K562 (cell line): ENCODE results near the gene TULP3. TPM values are rescaled to one million over a fixed set of nuclear protein-coding genes. Genes with fewer than 3 reads are reported as not detected.

ENCODE experiments used
- ATAC-seq: fragments of 200-7000 bp; cut with Tn5 transposase; 3 replicates; pipeline ENCODE4 v1.9.1; 2020; ENCODE audit warnings: moderate library complexity
- BruUV-seq: library from RNA; stranded (reverse); fragments of 400-500 nt; replicated peaks from 2 replicates; lab custom pipeline; 2021; lab: Mats Ljungman, UMichigan
- CTCF ChIA-PET: fragments of 300-600 bp; formaldehyde crosslinking; extraction: SDS; loops from one replicate; lab custom pipeline; 2021; ENCODE audit warnings: low intra/inter-chr PET ratio; lab: Yijun Ruan, JAX
- POLR2A ChIA-PET: fragments of 300-600, 350-650 bp; sonication (Branson Sonifier 250); formaldehyde crosslinking; extraction: SDS; loops from one replicate; lab custom pipeline; 2021; ENCODE audit warnings: antibody characterized with exemption, inconsistent platforms; lab: Yijun Ruan, JAX
- DNase-seq, 4 experiments: peaks; one replicate each; pipeline versions ENCODE4 v3.0.0 to v3.0.0-alpha.2; 2011 to 2018; ENCODE audit warnings: low spot score in 3 of 4, mixed read lengths in 3 of 4; ENCODE audit errors: extremely low read depth in 1 of 4
- FAIRE-seq: peaks from 2 replicates; lab custom pipeline; 2011; peaks lifted over from hg19 to GRCh38; lab: Jason Lieb, UNC
- H2AFZ ChIP-seq: 2 replicates; pipeline ENCODE4 v1.6.0; 2011; ENCODE audit warnings: low read depth, low read length, control low read depth, inconsistent platforms
- H3K27ac ChIP-seq: fragments of 200-600 bp; 3 replicates; pipeline ENCODE4 v1.8.0; 2011; ENCODE audit warnings: low read depth, mild to moderate bottlenecking, control low read depth, inconsistent platforms, low read length, moderate library complexity, mixed read lengths; ENCODE audit errors: extremely low read depth
- H3K27me3 ChIP-seq, 2 experiments: fragments of 300-600 bp in 1 of 2; 2 replicates in 1 of 2; 3 replicates in 1 of 2; pipeline versions ENCODE4 v1.6.0 to v1.8.0; 2011; ENCODE audit warnings: inconsistent platforms in 2 of 2, low read length in 2 of 2, mild to moderate bottlenecking in 1 of 2, mixed read lengths in 1 of 2, moderate library complexity in 1 of 2; ENCODE audit not compliant: control insufficient read depth in 2 of 2, insufficient read depth in 2 of 2
- H3K36me3 ChIP-seq: fragments of 300-600 bp; 3 replicates; pipeline ENCODE4 v1.8.0; 2011; ENCODE audit warnings: mild to moderate bottlenecking, low read length, inconsistent platforms; ENCODE audit not compliant: control insufficient read depth, insufficient read depth
- H3K4me1 ChIP-seq, 2 experiments: fragments of 200-600 bp in 1 of 2; replicated peaks in 1 of 2; 2 replicates in 1 of 2; 3 replicates in 1 of 2; pipeline versions ENCODE4 v1.5.1 to v1.8.0; 2011; ENCODE audit warnings: inconsistent platforms in 2 of 2, low read length in 2 of 2, mild to moderate bottlenecking in 1 of 2, mixed read lengths in 1 of 2, moderate library complexity in 1 of 2; ENCODE audit not compliant: control insufficient read depth in 2 of 2, insufficient read depth in 2 of 2
- H3K4me2 ChIP-seq: 2 replicates; pipeline ENCODE4 v1.6.1; 2011; ENCODE audit warnings: low read length, control low read depth, inconsistent platforms, mixed read lengths; ENCODE audit not compliant: insufficient read depth
- H3K4me3 ChIP-seq: fragments of 200-600 bp; sonication (generic), shearing (Covaris generic); 2 replicates; pipeline ENCODE4 v1.5.1; 2016; ENCODE audit warnings: control low read depth, inconsistent platforms
- H3K79me2 ChIP-seq: fragments of 200-600 bp; 3 replicates; pipeline ENCODE4 v1.8.0; 2011; ENCODE audit warnings: low read length, inconsistent platforms; ENCODE audit not compliant: control insufficient read depth, insufficient read depth
- H3K9ac ChIP-seq, 2 experiments: 2 replicates each; pipeline versions ENCODE4 v1.6.0 to v1.6.1; 2011; ENCODE audit warnings: low read depth in 2 of 2, low read length in 2 of 2, control low read depth in 1 of 2, inconsistent platforms in 1 of 2, mild to moderate bottlenecking in 1 of 2, mixed read lengths in 1 of 2; ENCODE audit not compliant: insufficient read depth in 1 of 2
- H3K9me1 ChIP-seq: one replicate; pipeline ENCODE4 v1.6.0; 2011; ENCODE audit warnings: inconsistent platforms, mild to moderate bottlenecking, low read length, moderate library complexity; ENCODE audit not compliant: control insufficient read depth, insufficient read depth
- H3K9me3 ChIP-seq: replicated peaks from 2 replicates; pipeline ENCODE4 v1.5.1; 2011; ENCODE audit warnings: low read depth, low read length, inconsistent platforms; ENCODE audit not compliant: control insufficient read depth, insufficient read depth
- H4K20me1 ChIP-seq: replicated peaks from 2 replicates; pipeline ENCODE4 v1.6.1; 2011; ENCODE audit warnings: low read length, inconsistent platforms, mixed read lengths; ENCODE audit not compliant: control insufficient read depth, insufficient read depth
- CCAR2 ChIP-seq: fragments of 200-400 bp; formaldehyde crosslinking; IDR thresholded peaks from 2 replicates; pipeline ENCODE4 v1.6.1; 2017; ENCODE audit warnings: mild to moderate bottlenecking, low read depth, low read length
- CCNT2 ChIP-seq: IDR thresholded peaks from 2 replicates; pipeline ENCODE4 v1.6.1; 2011; ENCODE audit warnings: borderline replicate concordance, low read depth, mild to moderate bottlenecking, moderate library complexity, mixed read lengths, low read length; ENCODE audit not compliant: insufficient read length; ENCODE audit errors: extremely low read depth
- EGR1 ChIP-seq: fragments of 450-650 bp; conservative IDR thresholded peaks from 2 replicates; pipeline ENCODE4 v1.6.1; 2017; ENCODE audit warnings: mild to moderate bottlenecking
- JUNB ChIP-seq: fragments of 450-650 bp; formaldehyde crosslinking; conservative IDR thresholded peaks from 2 replicates; pipeline ENCODE4 v1.4.0; 2020; ENCODE audit warnings: mild to moderate bottlenecking
- SRSF7 ChIP-seq: fragments of 200-400 bp; formaldehyde crosslinking; optimal IDR thresholded peaks from 2 replicates; pipeline ENCODE3; 2017; ENCODE audit warnings: mild to moderate bottlenecking, low read depth, low read length
- TBL1XR1 ChIP-seq, 2 experiments: IDR thresholded peaks; 2 replicates each; pipeline ENCODE4 v1.6.1; 2012; ENCODE audit warnings: improper control_type of control experiment in 2 of 2, low read length in 2 of 2, mild to moderate bottlenecking in 1 of 2
- TGIF2 ChIP-seq: sonication (generic); formaldehyde crosslinking; IDR thresholded peaks from 2 replicates; pipeline ENCODE4 v1.8.1; 2022; ENCODE audit warnings: mild to moderate bottlenecking, missing genetic modification reagents, moderate library complexity
- TSC22D4 ChIP-seq: fragments of 450-650 bp; IDR thresholded peaks from 2 replicates; pipeline ENCODE4 v1.6.1; 2016; ENCODE audit warnings: missing genetic modification characterization, missing biosample characterization, control low read depth
- ZNF143 ChIP-seq: sonication (generic); formaldehyde crosslinking; IDR thresholded peaks from 2 replicates; pipeline ENCODE4 v1.9.0; 2022; ENCODE audit warnings: mild to moderate bottlenecking, missing genetic modification reagents
- ZNF184 ChIP-seq: sonication (generic); formaldehyde crosslinking; IDR thresholded peaks from 2 replicates; pipeline ENCODE4 v1.5.0; 2020; ENCODE audit warnings: missing genetic modification reagents
- WGBS: fragments of 100-300 bp; shearing (Covaris generic); methylation state at CpG from one replicate; pipeline ENCODE4 v1.1.6; 2016; ENCODE audit warnings: low coverage, mixed read lengths; ENCODE audit not compliant: insufficient coverage; ENCODE audit errors: missing lambda C conversion rate; 5-methylcytosine and 5-hydroxymethylcytosine counted together
- in situ Hi-C: fragments of 300-500 bp; cut with MboI; formaldehyde crosslinking; loops from 4 replicates; pipeline ENCODE4 v1.15.0; 2018; ENCODE audit warnings: inconsistent platforms, mixed read lengths
- intact Hi-C: fragments of 100-400 bp; cut with micrococcal nuclease; formaldehyde crosslinking; loops from 2 replicates; pipeline ENCODE4 v1.14.2; 2022
- polyA plus RNA-seq, 8 experiments: library from polyadenylated mRNA; depleted of rRNA in 4 of 8; stranded (reverse) in 5 of 8; unstranded in 3 of 8; fragments of >200 nt; fragmentation: Nextera tagmentation in 2 of 8; fragmentation: Illumina TruSeq in 1 of 8; extraction: Ambion mirVana in 2 of 8; extraction: Trizol in 1 of 8; gene quantifications; 2 replicates each; pipeline versions ENCODE4 v1.2.1 to v1.2.3, GENCODE V29; 2011 to 2014; ENCODE audit warnings: inconsistent platforms in 1 of 8, missing spikeins in 1 of 8
- total RNA-seq, 7 experiments: library from RNA; depleted of rRNA in 6 of 7; stranded (reverse); fragments of >200 nt in 6 of 7; fragmentation: Illumina TruSeq in 2 of 7; extraction: Trizol in 2 of 7; gene quantifications; 2 replicates each; pipeline versions ENCODE4 v1.2.1 to v1.2.3, GENCODE V29; 2011 to 2021; ENCODE audit warnings: low replicate concordance in 1 of 7
- TF ChIP-seq, protein P1 (sequence below): sonication (generic); formaldehyde crosslinking; IDR thresholded peaks from 2 replicates; pipeline ENCODE4 v1.8.0; 2022; ENCODE audit warnings: mild to moderate bottlenecking, missing genetic modification reagents
- TF ChIP-seq, protein P2 (sequence below): fragments of 200-800 bp; sonication (Bioruptor generic); IDR thresholded peaks from 2 replicates; pipeline ENCODE4 v1.6.1; 2017; ENCODE audit warnings: missing genetic modification characterization, missing compliant biosample characterization

Gene TULP3
- total and polyA plus RNA-seq, 9 of the 15 experiments (the other 6 are each of a cell fraction or from before 2014, with no cell fraction given), result 3.6 to 13.3 (median 7.3) TPM

DNA sequence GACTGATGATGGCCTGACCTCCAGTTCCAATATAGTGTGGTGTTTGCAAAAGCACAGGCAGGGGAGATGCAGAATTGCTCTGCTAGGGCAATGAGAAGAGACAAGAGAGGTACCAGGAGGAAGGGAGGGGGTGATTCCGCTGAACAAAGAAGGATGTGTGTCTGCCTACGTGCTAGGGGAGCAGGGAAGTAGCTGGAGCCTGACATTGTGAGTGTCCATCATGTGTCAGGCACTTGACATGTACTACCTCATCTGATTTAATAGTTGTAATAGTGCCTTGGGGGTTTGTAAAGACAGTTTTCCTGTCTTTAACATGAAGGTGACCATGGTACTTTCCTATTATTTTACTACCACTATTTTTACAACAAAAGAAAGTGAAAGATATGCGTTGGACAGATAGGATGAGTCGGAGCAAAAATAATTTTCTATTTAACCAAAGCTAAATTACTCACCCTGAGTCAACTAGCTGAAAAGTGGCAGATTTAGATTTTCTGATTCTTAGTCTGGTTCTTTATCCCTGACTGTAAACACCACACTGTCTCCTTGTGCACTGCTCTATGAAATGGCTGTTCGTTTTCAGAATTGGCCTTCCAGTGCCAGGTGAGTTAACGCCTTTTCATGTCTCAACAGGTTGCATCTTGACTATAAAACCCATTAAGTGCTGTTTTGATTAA is 34.8 kb downstream of the TULP3 start:
- BruUV-seq, result no TSS peak
- Histone ChIP-seq H3K9me1 (no peaks in the 10 kb centered on the region), H2AFZ (no peak overlapping the region), H3K9me3 (no peaks in the 10 kb centered on the region), H3K4me1 (no peaks in the 10 kb centered on the region), H3K4me3 (no peak overlapping the region), H3K9ac (no peak overlapping the region), H3K79me2 (no peaks in the 10 kb centered on the region), H3K4me2 (no peak overlapping the region), H4K20me1 (no peaks in the 10 kb centered on the region), H3K27ac (no peak overlapping the region), H3K36me3 (peaks cover 16% of the 10 kb centered on the region; the same call in 1 of the 3 replicates), H3K27me3 (no peaks in the 10 kb centered on the region)
- FAIRE-seq, result no peak
- 59% methylated on average over 6 of the region's 6 CpGs for WGBS
- no peak for ATAC-seq
- intact Hi-C loops, result no loop called here
- in situ Hi-C loops, result no loop called here
- no peak for DNase-seq
- ChIA-PET POLR2A (interaction anchor here (0.6 kb wide), 1 partner anchor 25 kb away, joined by 3 read pairs; no protein-coding TSS in a partner anchor), CTCF (no interaction called here)
- no peak for TF ChIP-seq TGIF2
- no peak for TF ChIP-seq ZNF143 (CRISPR knock-in tag)
- TF ChIP-seq, protein P1, sequence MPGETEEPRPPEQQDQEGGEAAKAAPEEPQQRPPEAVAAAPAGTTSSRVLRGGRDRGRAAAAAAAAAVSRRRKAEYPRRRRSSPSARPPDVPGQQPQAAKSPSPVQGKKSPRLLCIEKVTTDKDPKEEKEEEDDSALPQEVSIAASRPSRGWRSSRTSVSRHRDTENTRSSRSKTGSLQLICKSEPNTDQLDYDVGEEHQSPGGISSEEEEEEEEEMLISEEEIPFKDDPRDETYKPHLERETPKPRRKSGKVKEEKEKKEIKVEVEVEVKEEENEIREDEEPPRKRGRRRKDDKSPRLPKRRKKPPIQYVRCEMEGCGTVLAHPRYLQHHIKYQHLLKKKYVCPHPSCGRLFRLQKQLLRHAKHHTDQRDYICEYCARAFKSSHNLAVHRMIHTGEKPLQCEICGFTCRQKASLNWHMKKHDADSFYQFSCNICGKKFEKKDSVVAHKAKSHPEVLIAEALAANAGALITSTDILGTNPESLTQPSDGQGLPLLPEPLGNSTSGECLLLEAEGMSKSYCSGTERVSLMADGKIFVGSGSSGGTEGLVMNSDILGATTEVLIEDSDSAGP (CRISPR knock-in tag), result no peak
- TF ChIP-seq CCNT2, result no peak
- no peak for TF ChIP-seq JUNB (CRISPR knock-in tag)
- TF ChIP-seq SRSF7, result no peak
- no peak for TF ChIP-seq TSC22D4 (tag)
- TF ChIP-seq CCAR2, result no peak
- TF ChIP-seq EGR1, result no peak
- no peak for TF ChIP-seq ZNF184 (CRISPR knock-in tag)
- no peak for TF ChIP-seq TBL1XR1 (IDR thresholded peaks at IDR 0.05; ENCODE audit: low read length in 2 of 2)
- TF ChIP-seq, protein P2, sequence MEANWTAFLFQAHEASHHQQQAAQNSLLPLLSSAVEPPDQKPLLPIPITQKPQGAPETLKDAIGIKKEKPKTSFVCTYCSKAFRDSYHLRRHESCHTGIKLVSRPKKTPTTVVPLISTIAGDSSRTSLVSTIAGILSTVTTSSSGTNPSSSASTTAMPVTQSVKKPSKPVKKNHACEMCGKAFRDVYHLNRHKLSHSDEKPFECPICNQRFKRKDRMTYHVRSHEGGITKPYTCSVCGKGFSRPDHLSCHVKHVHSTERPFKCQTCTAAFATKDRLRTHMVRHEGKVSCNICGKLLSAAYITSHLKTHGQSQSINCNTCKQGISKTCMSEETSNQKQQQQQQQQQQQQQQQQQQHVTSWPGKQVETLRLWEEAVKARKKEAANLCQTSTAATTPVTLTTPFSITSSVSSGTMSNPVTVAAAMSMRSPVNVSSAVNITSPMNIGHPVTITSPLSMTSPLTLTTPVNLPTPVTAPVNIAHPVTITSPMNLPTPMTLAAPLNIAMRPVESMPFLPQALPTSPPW (CRISPR knock-in tag), result no peak
